NCI-H2081 (cell line): ENCODE results near the gene FAM149A.

Source experiments
- DNase-seq, 2 experiments: peaks; one replicate each; lab custom pipeline; 2025; lab: John Stamatoyannopoulos, UW

The FAM149A gene

DNA sequence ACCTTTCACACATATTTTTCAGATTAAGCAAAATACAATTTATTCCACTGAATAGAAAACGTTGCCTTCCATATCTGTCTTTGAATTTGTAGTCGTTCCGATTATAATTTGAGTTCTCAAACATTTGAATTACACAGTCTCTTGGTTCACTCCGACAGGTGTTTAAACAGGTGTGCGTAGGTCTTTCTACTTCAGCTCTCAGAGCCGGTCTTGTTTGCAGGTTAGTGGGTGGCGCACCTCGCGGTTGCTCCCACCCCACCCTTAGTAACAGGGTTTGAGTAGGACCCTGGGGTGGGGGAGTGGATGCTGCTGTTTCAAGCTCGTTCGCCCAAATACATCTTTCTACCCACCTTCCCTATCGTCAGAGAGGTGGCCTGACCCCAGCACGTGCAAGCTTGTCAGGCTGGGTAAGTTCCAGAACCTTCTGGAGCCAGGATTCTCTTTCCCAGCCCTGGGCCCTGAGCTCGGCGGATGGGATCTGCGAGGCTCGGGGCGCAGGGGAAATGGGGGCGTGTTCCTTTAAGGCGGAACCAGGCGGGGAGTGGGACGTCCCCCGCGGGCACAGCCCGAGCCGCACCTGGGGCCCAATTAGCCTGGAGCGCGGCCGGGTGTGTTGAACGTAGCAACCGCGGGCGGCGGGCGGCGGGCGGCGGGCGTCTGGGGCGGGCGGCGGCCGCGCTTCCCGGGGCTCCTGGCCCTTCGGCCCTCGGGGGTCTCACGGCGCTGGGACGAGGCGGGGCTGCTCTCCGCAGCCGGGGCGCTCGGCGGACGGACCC is at the start of gene FAM149A:
Gene FAM149A (plus strand): TSS at position 591 of the 776 bp plus-strand sequence.
- peak; percentile 44 to 65 for DNase-seq

DNA sequence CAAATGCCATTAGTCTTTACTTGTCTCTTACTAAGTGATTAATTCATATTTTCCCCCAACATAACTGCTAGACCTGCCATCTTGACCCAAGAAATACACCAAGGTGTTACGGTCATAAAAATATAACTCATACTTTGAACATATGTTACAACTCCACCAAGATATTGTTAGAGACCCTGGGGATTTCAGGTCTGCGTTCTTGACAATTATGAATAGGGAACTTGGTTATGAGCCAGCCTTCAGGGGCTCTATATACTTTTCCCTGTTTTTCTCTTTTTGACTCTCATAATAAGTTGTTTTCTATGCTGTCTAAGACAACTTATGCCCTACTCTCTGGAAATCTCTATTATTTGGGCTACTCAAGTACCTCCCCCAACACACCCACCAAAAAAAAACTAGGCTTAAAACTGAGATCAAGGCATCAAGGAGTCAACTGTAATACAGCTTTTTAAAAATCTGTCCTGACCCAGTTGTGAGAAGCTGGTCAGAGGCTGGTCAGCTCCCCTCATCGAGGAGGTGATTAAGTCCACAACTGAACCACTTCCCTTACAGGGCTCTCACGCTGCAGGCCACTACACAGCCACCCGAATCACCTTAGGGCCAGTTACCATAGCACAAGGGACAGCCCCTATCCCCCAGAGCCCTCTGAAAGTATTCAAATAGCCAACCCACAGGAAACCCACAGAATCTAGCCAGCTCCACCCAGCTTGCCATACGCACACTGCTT is 46.1 kb upstream of the FAM149A start:
- no peak for DNase-seq

DNA sequence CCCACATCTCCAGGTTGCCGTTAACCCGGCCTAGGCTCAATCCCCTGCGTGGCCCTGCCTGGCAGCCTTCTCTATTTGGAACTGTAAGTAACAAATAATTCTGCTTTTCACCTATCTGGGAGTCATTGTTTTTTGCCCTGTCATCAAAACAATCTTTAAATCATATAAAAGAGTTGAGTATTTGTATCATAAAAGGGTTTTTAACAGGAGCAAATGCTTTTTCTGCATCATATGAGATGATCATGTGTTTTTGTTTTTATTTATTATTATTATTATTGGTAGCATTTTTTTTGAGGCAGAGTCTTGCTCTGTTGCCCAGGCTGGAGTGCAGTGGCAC is 45.6 kb upstream of the FAM149A start:
- DNase-seq: no peak

DNA sequence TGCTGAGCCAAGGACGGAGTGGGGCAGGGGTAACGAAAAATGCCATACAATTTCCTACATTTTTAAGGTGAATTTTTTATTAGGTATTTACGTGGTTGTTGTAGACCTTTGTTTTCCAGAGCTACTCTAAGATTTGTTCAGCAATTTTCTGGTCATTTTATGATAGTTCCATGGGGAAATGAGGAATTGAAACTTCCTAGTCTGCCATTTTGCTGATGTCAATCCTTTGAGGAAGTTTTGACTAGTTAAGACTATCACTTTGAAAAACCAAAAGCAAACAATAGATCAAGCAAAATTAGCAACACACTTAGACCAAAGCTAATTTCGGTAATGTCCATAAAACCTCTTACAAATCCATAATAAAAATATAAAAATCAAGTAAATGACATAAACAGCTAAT is 42.6 kb upstream of the FAM149A start:
- no peak for DNase-seq

DNA sequence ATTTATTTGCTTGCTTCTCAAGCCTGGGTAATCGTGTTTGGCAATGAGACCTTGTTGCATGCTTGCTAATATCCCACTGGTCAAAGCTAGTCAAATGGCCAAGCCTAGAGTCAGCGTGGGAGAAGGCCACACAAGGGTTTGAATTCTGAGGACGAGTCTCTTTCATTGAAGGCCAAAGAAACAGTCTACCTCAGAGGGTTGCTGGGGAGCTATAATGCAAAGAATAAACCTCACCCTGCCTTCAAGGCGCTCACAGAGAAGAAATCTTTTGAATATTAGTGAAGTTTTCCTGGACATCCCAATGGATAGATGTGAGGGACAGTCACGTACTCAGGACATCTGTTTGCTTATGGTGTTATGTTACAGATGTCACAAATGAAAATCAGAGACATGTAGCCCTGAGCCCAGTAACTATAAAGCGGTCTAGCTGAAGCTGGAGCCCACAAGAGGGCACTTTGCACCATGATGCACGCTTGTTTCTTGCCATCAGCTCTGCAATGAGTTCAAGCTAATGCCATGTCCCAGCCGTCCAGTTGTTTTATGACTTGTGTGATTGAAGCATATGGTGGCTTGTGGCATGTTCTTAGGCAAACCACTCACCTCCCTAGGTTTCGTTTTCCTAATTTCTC is 36.6 kb upstream of the FAM149A start:
- peak; percentile 1 to 11 for DNase-seq

DNA sequence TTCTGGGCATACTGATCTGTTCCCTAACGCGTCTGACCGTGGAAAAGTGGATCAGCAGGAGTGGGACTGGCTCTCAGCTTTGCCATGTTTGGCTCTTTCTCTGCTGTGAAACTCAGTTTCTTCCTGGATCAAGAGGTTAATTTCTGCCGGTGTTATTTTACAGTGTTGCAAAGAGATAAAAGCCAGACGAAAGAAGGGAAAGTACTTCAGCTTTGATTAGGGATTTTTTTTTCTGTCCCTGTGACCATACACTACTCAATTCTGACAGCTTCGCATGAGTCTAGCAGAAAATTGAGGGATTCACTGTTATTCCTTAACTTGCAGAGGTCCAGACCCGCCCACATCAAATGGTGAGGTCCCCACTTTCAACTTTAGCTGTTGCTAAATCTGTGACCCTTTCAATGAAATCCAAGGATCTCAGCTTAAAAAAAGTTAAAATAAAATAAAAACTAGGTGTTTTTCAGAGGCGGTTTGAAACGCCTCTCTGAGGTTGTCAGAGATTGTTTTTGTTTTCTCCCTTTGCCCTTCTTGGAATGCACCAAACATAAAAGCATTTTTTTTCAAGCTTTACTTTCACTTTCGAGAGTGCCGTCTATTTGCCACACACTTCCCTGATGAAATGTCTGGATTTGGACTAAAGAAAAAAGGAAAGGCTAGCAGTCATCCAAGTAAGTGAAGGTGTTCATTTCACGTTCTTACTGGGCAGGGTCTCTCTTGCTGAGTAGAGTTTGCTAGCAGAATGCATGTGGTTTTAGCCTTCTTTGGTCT is 35.7 kb upstream of the FAM149A start, which contains the start of gene TLR3:
Gene TLR3 (plus strand): TSS at position 576 of the 768 bp plus-strand sequence. CDS start 7,464 bp downstream, outside the sequence.
- no peak for DNase-seq

DNA sequence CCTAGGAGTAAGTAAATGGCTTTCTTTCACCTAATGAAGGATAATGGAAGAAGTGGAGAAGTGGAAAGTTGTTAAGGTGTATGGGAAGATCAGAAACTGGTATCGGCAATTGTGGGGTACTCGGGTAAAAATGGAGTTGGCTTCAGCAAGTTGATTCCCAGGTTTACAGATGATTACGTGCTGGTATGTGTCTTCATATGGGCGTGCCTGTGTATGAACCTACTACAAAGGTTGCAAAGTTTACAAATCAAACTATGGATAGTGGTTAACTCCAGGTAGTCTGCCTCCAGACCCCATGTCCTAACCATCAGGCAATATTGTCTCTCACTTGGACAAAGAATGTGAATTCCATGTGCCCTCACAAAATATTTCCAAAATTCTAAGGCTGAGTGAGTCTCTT is 34.8 kb upstream of the FAM149A start:
- no peak for DNase-seq

DNA sequence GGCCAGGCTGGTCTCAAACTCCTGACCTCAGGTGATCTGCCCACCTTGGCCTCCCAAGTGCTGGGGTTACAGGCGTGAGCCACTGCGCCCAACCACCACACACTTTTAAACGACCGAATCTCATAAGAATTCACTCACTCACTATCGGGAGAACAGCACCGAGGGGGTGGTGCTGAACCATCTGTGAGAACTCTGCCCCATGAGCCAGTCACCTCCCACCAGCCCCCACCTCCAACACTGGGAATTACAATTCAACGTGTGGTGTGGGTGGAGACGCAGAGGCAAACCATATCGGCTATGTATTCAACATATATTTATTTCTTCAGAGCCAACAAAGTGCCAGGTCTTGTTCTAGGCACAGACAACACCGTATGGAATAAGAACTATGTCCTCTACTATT is 32.0 kb upstream of the FAM149A start:
- DNase-seq: no peak

DNA sequence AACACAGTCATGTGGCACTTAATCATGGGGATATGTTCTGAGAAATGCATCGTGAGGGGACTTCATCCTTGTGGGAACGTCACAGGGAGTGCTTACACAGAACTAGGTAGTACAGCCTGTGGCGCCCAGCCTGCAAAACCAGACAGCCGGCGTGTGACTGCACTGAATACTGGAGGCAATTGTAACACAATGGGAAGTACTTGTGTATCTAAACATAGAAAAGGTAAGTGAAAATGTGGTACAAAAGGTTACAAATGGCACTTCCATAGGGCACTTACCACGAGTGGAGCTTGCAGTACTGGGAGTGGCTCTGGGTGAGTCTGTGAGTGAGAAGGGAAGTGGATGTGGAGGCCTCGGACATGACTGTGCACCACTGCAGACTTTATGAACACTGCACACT is 30.3 kb upstream of the FAM149A start:
- no peak for DNase-seq

DNA sequence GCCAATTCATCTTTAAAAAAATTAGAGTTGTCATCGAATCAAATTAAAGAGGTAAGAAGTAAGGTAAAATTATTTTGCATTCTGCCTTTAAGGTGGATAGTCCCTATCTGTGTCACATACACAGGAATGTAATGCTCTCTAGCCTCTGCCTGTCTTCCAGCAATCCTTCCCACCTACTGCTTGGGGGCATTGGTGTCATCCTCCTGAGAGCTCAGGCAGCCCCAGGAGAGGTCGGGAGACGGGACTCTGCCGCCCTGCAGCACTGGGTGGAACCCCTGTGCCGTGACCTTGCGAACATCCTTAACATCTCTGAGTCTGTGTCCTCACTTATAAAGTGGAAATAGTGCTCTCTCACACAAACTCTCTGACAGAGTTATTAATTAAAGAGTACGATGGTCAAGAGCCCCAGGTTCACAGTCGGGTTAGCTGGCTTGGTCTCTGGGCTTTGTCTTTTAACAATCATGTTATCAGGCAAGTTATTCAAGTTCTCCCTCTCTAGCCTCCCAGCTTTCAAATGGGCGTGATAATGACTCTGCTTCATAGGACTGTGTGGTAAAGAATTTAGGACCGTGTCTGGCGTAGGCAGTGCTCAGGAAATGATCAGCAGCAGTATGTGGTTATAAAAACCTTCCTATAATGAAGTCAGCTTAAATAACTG is 25.4 kb upstream of the FAM149A start:
- no peak for DNase-seq

DNA sequence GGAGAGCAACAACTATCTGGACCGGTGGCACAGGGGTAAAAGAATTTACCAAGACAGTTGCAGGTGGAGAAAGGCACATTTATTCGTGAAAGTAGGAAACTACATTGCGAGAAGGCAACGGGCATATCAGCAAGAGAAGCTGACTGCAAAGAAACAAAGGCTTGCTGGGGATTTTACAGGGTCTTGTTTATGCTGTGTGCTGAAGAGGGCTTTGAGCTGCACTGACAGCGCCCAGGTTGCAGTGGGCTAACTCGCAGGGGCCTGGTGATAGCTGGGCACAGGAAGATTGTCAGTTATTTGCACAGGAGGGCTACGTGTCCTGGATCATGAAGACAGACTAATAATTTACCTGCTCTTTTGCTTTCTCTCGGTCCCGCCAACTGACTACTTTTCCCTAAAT is 24.8 kb upstream of the FAM149A start:
- no peak for DNase-seq

DNA sequence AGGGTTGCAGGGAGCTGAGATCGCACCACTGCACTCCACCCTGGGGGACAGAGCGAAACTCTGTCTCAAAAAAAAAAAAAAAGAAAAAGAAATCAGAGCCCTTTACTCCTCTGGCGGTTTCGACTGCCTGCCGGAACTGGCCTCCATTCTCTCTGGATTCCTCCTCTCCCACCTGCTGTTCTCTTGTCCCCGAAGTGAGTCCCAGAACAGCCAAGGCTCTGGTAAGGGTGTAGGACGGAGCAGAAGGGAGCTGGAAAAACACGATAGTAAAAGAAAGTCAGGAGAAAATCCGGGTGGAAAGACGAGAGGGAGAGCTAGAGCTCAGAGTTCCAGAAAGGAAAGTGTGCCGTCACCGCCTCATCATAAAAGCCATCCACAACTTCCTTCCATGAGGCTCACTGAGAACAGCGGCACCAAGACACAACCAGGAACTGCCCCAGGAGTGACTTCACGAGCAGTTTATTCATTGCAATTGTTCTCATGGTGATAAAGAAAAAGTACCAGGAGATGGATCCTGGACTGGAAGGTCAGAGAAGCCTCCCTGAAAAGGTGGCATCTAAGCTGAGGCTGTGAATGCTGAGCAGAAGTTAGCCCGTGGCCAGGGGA is 23.2 kb upstream of the FAM149A start:
- no peak for DNase-seq

DNA sequence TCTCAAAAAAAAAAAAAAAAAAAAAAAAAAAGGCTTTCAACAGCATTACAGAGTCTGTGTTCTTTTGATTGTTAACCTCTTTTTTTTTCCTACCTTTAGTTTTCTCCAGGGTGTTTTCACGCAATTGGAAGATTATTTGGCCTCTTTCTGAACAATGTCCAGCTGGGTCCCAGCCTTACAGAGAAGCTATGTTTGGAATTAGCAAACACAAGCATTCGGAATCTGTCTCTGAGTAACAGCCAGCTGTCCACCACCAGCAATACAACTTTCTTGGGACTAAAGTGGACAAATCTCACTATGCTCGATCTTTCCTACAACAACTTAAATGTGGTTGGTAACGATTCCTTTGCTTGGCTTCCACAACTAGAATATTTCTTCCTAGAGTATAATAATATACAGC is 22.3 kb upstream of the FAM149A start:
- DNase-seq: no peak

DNA sequence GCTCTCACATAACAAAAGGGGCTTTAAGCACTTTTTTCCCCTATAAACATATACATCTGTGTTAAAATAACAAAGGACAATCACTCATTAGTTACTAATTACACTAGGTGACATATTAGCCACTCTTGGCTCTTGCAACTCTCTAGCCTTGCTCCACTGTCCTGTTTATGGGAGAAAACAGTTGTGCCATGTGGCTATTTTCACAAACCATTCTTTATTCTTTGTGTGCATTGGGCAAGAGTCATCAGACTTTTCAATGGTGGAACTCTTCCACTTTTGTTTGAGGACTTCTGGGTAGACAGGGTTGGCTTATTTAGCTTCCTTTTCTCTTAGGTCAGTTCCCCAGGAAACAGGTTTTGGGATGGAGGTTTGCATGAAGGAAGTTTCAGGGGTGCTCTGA is 16.0 kb upstream of the FAM149A start:
- no peak for DNase-seq

DNA sequence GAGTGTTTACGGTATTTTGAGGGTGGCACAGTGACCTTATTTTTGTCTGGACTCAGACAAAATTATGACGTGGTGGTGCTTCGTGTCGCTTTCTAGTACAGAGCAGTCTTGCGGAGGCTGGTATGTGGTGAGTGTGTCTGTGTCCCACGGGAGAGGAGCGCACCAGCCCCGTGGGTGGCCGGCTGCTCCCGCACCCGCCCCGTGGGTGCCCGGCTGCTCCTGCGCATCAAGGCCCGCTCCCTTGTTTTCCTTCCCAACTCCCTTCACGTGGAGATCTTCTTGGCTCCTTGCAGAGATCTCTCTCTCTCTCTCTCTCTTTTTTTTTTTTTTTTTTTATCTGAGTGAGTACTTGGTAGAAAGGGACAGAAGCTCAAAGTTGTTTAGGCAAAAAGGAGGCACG is 12.2 kb upstream of the FAM149A start:
- no peak for DNase-seq

DNA sequence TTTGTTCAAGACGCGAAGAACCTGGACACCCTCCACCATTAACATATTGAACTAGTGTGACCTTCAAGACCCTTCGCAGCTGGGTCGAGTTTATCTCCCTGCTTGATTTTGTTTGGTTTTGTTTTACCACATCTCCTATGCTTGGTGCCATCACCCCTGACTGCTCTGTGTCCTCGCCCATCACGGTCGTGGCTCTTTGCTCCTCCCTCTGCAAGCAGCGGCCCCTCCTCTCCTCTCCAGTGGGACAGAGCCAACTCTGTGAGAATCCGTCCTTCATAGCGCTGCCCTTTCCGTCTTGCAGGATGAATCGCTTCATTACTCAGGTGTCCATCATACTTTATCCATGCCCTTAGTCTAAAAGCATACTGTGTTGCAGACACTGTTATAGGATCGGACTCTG is 9.1 kb upstream of the FAM149A start:
- DNase-seq: no peak

DNA sequence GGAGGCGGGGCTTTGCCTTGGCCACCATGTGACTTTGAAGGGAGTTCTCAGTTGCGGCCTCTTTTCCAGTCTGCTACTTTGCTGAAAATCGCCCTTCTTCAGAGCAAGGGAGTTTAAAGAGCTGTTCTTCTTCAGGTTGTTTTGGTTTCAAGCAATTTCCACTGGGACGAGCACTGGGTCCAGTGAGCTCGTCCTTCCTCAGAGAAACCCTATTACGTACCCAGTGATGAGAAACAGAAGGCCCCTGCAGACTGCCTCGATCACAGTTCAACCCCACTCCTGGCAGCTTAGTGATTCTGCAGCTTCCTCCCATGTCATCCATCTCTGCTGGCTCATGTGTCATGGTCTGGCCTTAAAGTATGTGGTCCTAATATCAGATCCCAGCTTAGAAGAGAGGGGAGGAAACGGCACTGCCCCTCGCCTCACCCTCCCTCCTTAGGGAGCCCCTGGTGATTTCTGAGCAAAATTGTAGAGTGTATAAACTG is 7.8 kb upstream of the FAM149A start:
- no peak for DNase-seq

DNA sequence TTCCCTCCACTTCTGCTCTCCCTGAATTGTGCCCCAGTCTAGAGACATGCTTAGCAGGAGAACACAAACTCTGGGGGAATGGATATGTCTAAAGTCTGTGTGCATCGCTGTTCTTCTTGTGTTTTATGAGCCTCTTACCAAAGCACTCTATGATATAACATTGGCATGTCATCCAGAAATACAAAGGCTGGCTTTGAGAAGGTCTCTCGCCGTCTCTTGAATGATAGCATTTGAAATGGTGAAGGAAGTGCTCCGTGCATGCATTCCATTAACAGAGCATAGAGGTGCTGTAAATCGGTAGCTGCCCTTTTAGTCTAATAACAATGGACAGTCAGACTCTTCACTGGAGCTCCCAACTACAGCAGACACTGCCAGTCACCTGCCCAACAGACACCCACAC is 7.1 kb upstream of the FAM149A start:
- DNase-seq: no peak

DNA sequence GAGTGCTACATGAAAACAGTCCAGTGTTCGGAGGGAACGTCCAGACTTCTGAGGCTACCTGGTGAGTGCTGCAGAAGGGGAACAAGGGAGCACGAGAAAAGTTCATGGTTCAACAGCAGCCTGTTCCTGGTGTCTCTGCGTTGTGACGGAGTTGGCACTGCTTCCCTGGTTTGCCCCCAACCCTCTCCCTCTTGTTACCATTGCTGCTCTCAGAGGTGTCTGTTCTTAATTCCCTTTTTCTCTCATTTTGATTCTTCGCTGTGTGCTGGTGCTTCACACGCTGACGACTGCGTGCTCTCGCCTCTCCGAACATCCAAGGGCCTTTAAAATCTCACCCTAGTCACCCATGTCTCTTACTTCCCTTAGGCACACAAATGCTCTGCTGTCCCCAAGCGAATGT is 1.6 kb upstream of the FAM149A start:
- no peak for DNase-seq

DNA sequence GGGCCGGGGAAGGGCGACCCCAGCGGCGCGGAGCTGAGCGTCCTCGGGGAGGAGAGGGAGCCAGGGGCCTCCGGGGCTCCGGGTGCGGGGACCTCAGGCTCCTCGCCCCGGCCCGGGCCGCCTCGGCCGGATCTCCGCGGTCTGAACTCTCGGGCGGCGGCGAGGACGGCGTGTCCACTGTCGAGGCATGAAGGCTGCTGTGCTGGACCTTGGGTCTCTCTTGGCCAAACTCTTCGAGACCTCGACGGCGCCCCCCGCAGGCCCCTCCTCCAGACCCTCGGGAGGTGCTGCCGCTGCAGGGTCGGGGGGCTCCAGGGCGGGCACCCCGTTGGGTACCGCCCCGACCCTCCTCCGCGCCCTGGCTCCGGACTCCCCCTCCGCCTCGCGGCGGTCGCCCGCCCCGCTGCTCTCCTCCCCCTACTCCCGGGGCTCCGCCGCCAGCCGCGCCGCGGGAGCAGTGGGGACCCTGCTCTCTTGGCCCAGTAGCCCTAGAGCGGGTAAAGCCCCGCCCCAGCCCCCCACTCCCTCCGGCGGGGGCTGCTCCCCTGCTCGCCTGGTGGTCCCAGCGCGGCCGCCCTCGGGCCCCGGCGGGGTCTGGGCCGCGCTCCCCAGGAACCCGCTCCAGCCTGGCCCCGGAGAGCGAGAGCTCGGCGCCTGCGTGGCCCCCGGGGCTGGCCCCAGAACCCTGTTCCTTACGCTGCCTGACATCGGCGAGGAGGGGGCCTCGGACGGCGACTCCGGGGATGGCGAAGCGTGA is 564 bp downstream of the FAM149A start:
- DNase-seq: no peak
